Thyroid gland (tissue), 4 donors: Measurements from ENCODE around the gene FGD1.

Experiments
- POLR2A ChIP-seq, 2 donors: fragments of 450-650 bp; IDR thresholded peaks; one replicate each; pipeline ENCODE4 v1.6.1; 2017; ENCODE audit warnings: antibody characterized with exemption in 2 of 2, mild to moderate bottlenecking in 2 of 2, moderate library complexity in 1 of 2
- TF ChIP-seq, protein P1 (sequence below), 6 experiments: fragments of 200-600 bp in 3 of 6; fragments of 450-650 bp in 3 of 6; sonication (generic) in 3 of 6; IDR thresholded peaks; one replicate each; pipeline ENCODE4 v1.5.1; 2016 to 2019; ENCODE audit warnings: antibody characterized with exemption in 6 of 6, mild to moderate bottlenecking in 2 of 6, inconsistent platforms in 1 of 6, moderate library complexity in 1 of 6

DNA sequence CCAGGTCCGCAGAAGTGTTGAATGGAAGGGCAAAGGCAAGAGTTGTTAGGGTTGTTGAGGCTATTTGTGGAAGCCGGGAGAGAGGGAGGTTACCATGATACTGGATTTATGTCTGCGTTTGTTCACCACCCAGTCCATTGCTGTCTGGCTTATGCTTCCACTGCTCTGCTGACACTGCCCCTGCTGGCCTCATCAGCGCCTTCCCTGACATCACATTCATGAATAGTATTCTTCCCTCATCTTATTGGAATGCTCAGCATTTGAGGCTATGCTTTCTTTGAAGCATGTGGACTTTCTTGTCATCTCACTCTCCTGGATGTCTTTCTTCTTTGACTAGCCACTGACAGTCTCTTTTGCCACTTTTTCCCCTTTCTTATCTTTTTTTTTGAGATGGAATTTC lies 44.3 kb upstream of the FGD1 start:
- TF ChIP-seq POLR2A (IDR thresholded peaks at IDR 0.05), result no peak
- TF ChIP-seq, protein P1, sequence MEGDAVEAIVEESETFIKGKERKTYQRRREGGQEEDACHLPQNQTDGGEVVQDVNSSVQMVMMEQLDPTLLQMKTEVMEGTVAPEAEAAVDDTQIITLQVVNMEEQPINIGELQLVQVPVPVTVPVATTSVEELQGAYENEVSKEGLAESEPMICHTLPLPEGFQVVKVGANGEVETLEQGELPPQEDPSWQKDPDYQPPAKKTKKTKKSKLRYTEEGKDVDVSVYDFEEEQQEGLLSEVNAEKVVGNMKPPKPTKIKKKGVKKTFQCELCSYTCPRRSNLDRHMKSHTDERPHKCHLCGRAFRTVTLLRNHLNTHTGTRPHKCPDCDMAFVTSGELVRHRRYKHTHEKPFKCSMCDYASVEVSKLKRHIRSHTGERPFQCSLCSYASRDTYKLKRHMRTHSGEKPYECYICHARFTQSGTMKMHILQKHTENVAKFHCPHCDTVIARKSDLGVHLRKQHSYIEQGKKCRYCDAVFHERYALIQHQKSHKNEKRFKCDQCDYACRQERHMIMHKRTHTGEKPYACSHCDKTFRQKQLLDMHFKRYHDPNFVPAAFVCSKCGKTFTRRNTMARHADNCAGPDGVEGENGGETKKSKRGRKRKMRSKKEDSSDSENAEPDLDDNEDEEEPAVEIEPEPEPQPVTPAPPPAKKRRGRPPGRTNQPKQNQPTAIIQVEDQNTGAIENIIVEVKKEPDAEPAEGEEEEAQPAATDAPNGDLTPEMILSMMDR (IDR thresholded peaks at IDR 0.05), result no peak
